ENCODE results near the gene INO80D. TPM values are rescaled to one million over a fixed set of nuclear protein-coding genes. Genes with fewer than 3 reads are reported as not detected.
"Not testable (repeated sequence)": the region's sequence is repeated elsewhere in the genome, so short reads cannot be mapped to it uniquely, and the experiment has no call there.

INO80D gene
- total RNA-seq, 2 donors from 2014 or later, result 27.6 to 35.2 TPM

DNA sequence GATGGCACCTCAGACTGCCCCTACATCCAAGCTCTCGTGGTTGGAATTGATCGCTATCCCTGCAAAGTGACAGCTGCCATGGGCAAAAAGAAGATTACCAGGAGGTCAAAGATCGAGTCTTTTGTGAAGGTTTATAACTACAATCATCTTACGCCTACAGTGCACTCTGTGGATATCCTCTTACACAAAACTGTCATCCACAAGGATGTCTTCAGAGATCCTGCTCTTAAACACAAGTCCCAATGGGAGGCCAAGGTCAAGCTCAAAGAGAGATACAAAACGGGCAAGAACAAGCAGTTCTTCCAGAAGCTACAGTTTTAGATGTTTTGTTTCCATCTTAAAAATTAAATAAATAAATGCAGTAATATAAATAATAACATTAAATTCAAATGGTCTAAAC lies 45.4 kb downstream of the INO80D start:
- no peak for DNase-seq
- no peaks in the 10 kb centered on the region for H3K27me3 Mint-ChIP-seq (ENCODE audit: insufficient read depth)
- H3K27ac ChIP-seq (ENCODE audit: low read depth, low read length), result no peak overlapping the region
- peaks cover 14% of the 10 kb centered on the region for H3K9me3 Mint-ChIP-seq
- peaks cover 5% of the 10 kb centered on the region for H3K4me1 Mint-ChIP-seq
- H3K27me3 ChIP-seq (ENCODE audit: control insufficient read depth, insufficient read depth, low read length, poor library complexity, severe bottlenecking), result no peaks in the 10 kb centered on the region
- peaks cover 93% of the 10 kb centered on the region for H3K36me3 ChIP-seq (ENCODE audit: control insufficient read depth, insufficient read depth, low read length)
- no peak overlapping the region for H3K4me3 Mint-ChIP-seq
- peaks cover 85% of the 10 kb centered on the region for H3K36me3 Mint-ChIP-seq (ENCODE audit: low read depth)
- no peak overlapping the region for H3K27ac Mint-ChIP-seq
- no peak overlapping the region for H3K4me3 ChIP-seq (ENCODE audit: low read length)
- H3K9ac ChIP-seq (ENCODE audit: extremely low read depth, low read length, poor library complexity, severe bottlenecking), result no peak overlapping the region
- 96 to 100% methylated on average over 5 of the region's 5 CpGs for WGBS, 2 experiments (ENCODE audit: insufficient coverage in 1 of 2, insufficient read length in 1 of 2)
- no peaks in the 10 kb centered on the region for H3K4me1 ChIP-seq (ENCODE audit: control insufficient read depth, insufficient read depth, low read length)
- TF ChIP-seq, protein P1, sequence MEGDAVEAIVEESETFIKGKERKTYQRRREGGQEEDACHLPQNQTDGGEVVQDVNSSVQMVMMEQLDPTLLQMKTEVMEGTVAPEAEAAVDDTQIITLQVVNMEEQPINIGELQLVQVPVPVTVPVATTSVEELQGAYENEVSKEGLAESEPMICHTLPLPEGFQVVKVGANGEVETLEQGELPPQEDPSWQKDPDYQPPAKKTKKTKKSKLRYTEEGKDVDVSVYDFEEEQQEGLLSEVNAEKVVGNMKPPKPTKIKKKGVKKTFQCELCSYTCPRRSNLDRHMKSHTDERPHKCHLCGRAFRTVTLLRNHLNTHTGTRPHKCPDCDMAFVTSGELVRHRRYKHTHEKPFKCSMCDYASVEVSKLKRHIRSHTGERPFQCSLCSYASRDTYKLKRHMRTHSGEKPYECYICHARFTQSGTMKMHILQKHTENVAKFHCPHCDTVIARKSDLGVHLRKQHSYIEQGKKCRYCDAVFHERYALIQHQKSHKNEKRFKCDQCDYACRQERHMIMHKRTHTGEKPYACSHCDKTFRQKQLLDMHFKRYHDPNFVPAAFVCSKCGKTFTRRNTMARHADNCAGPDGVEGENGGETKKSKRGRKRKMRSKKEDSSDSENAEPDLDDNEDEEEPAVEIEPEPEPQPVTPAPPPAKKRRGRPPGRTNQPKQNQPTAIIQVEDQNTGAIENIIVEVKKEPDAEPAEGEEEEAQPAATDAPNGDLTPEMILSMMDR (conservative IDR thresholded peaks at IDR 0.05), result no peak
- H3K9me3 ChIP-seq (ENCODE audit: control insufficient read depth, low read length), result peaks cover 16% of the 10 kb centered on the region

DNA sequence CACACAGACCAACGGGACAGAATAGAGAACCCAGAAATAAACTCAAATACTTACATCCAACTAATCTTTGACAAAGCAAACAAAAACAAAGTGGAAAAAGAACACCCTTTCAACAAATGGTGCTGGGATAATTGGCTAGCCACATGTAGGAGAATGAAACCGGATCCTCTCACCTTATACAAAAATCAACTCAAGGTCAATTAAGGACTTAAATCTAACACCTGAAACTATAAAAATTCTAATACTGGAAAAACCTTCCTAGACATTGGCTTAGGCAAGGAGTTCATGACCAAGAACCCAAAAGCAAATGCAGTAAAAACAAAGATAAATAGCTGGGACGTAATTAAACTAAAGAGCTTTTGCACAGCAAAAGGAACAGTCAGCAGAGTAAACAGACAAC lies 50.6 kb downstream of the INO80D start:
- H3K9ac ChIP-seq (ENCODE audit: extremely low read depth, low read length, poor library complexity, severe bottlenecking); H3K27me3 ChIP-seq (ENCODE audit: control insufficient read depth, insufficient read depth, low read length, poor library complexity, severe bottlenecking); H3K4me1 ChIP-seq (ENCODE audit: control insufficient read depth, insufficient read depth, low read length); DNase-seq; H3K27me3 Mint-ChIP-seq (ENCODE audit: insufficient read depth); H3K4me3 Mint-ChIP-seq; H3K27ac ChIP-seq (ENCODE audit: low read depth, low read length): not testable (repeated sequence)
- Histone ChIP-seq H3K9me3 (ENCODE audit: control insufficient read depth, low read length) (peaks cover 59% of the 10 kb centered on the region), H3K4me3 (ENCODE audit: low read length) (peak overlapping the region; percentile 66), H3K36me3 (ENCODE audit: control insufficient read depth, insufficient read depth, low read length) (peaks cover 74% of the 10 kb centered on the region)
- Mint-ChIP-seq H3K9me3 (peaks cover 64% of the 10 kb centered on the region), H3K4me1 (peaks cover 21% of the 10 kb centered on the region), H3K27ac (peak overlapping the region; percentile 49), H3K36me3 (ENCODE audit: low read depth) (peaks cover 95% of the 10 kb centered on the region)
- 93 to 100% methylated on average over 1 to 3 of the region's 3 CpGs for WGBS, 2 experiments (ENCODE audit: insufficient coverage in 1 of 2, insufficient read length in 1 of 2)

DNA sequence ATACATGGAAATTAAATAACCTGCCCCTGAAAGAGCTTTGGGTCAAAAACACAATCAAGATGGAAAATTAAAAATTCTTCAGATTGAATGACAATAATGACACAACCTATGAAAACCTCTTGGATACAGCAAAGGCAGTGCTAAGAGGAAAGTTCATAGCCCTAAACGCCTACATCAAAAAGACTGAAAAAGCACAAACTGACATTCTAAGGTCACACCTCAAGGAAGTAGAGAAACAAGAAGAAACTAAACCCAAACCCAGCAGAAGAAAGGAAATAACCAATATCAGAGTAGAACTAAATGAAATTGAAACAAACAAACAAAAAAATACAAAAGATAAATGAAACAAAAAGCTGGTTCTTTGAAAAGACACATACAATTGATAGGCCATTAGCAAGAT lies 52.5 kb downstream of the INO80D start:
- WGBS, 2 experiments (ENCODE audit: insufficient coverage in 1 of 2, insufficient read length in 1 of 2), result 73% methylated on average over 1 of the region's 1 CpG; no CpG with 5 or more reads in 1 of the 2 experiments
- not testable (repeated sequence) for H3K27ac Mint-ChIP-seq; DNase-seq; H3K4me1 ChIP-seq (ENCODE audit: control insufficient read depth, insufficient read depth, low read length); H3K27ac ChIP-seq (ENCODE audit: low read depth, low read length); H3K27me3 ChIP-seq (ENCODE audit: control insufficient read depth, insufficient read depth, low read length, poor library complexity, severe bottlenecking); H3K27me3 Mint-ChIP-seq (ENCODE audit: insufficient read depth)
- H3K9ac ChIP-seq (ENCODE audit: extremely low read depth, low read length, poor library complexity, severe bottlenecking), result peak overlapping the region; percentile 80
- Mint-ChIP-seq H3K9me3 (peaks cover 66% of the 10 kb centered on the region), H3K36me3 (ENCODE audit: low read depth) (peaks cover 93% of the 10 kb centered on the region), H3K4me1 (peaks cover 28% of the 10 kb centered on the region), H3K4me3 (peak overlapping the region; percentile 5)
- H3K36me3 ChIP-seq (ENCODE audit: control insufficient read depth, insufficient read depth, low read length), result peaks cover 67% of the 10 kb centered on the region
- peaks cover 67% of the 10 kb centered on the region for H3K9me3 ChIP-seq (ENCODE audit: control insufficient read depth, low read length)
- H3K4me3 ChIP-seq (ENCODE audit: low read length), result peak overlapping the region; percentile 66

DNA sequence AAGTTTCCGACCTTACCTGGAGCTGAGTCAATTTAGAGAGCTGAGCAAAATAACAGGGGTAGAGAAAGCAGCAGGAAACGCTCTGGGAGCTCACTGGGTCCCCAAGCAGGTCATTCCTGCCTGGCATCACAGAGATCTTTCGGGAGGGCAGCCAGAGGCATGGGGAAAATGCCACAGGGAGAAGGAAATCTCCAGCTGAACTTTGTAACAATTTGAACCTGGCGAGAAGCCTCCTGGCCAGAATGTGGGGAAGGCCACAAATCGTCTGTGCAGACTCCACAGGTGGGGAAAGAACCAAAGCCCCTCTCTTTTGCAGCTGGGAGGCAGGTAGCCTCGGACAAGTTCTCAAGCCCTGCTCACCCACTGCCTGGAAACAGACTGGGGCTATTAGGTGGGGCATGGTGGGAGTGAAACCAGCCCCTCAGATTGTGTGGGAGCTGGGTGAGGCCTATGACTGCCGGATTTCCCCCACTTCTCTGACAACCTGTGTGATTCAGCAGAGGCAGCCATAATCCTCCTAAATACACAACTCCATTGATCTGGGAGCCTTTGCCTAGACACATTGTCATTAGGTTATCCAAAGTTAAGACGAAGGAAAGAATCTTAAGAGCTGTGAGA lies 53.9 kb downstream of the INO80D start:
- Mint-ChIP-seq H3K36me3 (ENCODE audit: low read depth) (peaks cover 87% of the 10 kb centered on the region), H3K4me3 (peak overlapping the region; percentile 20), H3K27me3 (ENCODE audit: insufficient read depth) (no peaks in the 10 kb centered on the region), H3K9me3 (peaks cover 66% of the 10 kb centered on the region), H3K27ac (peak overlapping the region; percentile 96), H3K4me1 (peaks cover 28% of the 10 kb centered on the region)
- peaks cover 66% of the 10 kb centered on the region for H3K36me3 ChIP-seq (ENCODE audit: control insufficient read depth, insufficient read depth, low read length)
- peaks cover 67% of the 10 kb centered on the region for H3K9me3 ChIP-seq (ENCODE audit: control insufficient read depth, low read length)
- TF ChIP-seq, protein P1 (conservative IDR thresholded peaks at IDR 0.05), result no peak
- no peak overlapping the region for H3K27ac ChIP-seq (ENCODE audit: low read depth, low read length)
- DNase-seq, result peak; percentile 62
- peak overlapping the region; percentile 66 for H3K4me3 ChIP-seq (ENCODE audit: low read length)
- H3K9ac ChIP-seq (ENCODE audit: extremely low read depth, low read length, poor library complexity, severe bottlenecking), result peak overlapping the region; percentile 80
- 76 to 89% methylated on average over 6 to 8 of the region's 8 CpGs for WGBS, 2 experiments (ENCODE audit: insufficient coverage in 1 of 2, insufficient read length in 1 of 2)
- H3K4me1 ChIP-seq (ENCODE audit: control insufficient read depth, insufficient read depth, low read length), result peaks cover 8% of the 10 kb centered on the region
- H3K27me3 ChIP-seq (ENCODE audit: control insufficient read depth, insufficient read depth, low read length, poor library complexity, severe bottlenecking), result no peaks in the 10 kb centered on the region
